Smooth muscle cell (in vitro differentiated cells): ENCODE measurements around the gene LRIF1. TPM values are rescaled to one million over a fixed set of nuclear protein-coding genes. Genes with fewer than 3 reads are reported as not detected.

Experiments
- DNase-seq: peaks from one replicate; lab custom pipeline; 2025; ENCODE audit not compliant: unreplicated experiment; lab: John Stamatoyannopoulos, UW
- H2AFZ ChIP-seq: fragments of 200-600 bp; sonication (generic); 2 replicates; pipeline ENCODE4 v1.6.0; 2016; ENCODE audit warnings: antibody characterized with exemption, low read depth, mild to moderate bottlenecking
- H3F3A ChIP-seq: fragments of 200-600 bp; sonication (generic); 2 replicates; pipeline ENCODE4 v1.6.0; 2017; ENCODE audit warnings: antibody characterized with exemption, low read depth
- H3K27ac ChIP-seq: fragments of 200-600 bp; sonication (generic); 2 replicates; pipeline ENCODE4 v1.5.1; 2016; ENCODE audit warnings: low read depth, mild to moderate bottlenecking
- H3K27me3 ChIP-seq: fragments of 200-600 bp; sonication (generic); 2 replicates; pipeline ENCODE4 v1.6.1; 2016; ENCODE audit warnings: low read depth, mild to moderate bottlenecking
- H3K36me3 ChIP-seq: fragments of 200-600 bp; sonication (generic); 2 replicates; pipeline ENCODE4 v1.5.1; 2016; ENCODE audit warnings: low read depth
- H3K4me1 ChIP-seq: fragments of 200-600 bp; sonication (generic); 2 replicates; pipeline ENCODE4 v1.5.1; 2016; ENCODE audit warnings: low read depth
- H3K4me2 ChIP-seq: fragments of 200-600 bp; sonication (generic); 2 replicates; pipeline ENCODE4 v1.6.0; 2016; ENCODE audit warnings: mild to moderate bottlenecking
- H3K4me3 ChIP-seq: fragments of 200-600 bp; sonication (generic); 2 replicates; pipeline ENCODE4 v1.5.1; 2016; ENCODE audit warnings: mild to moderate bottlenecking
- H3K79me2 ChIP-seq: fragments of 200-600 bp; sonication (generic); 2 replicates; pipeline ENCODE4 v1.6.0; 2016; ENCODE audit warnings: low read depth, mild to moderate bottlenecking
- H3K9ac ChIP-seq: fragments of 200-600 bp; sonication (generic); 2 replicates; pipeline ENCODE4 v1.6.0; 2016; ENCODE audit warnings: low read depth
- H3K9me3 ChIP-seq: fragments of 200-600 bp; sonication (generic); replicated peaks from 2 replicates; pipeline ENCODE4 v1.5.1; 2016; ENCODE audit warnings: low read depth
- H4K20me1 ChIP-seq: fragments of 200-600 bp; sonication (generic); 2 replicates; pipeline ENCODE4 v1.6.0; 2016; ENCODE audit warnings: low read depth
- CTCF ChIP-seq: fragments of 200-600 bp; sonication (generic); IDR thresholded peaks from 2 replicates; pipeline ENCODE4 v1.5.1; 2017; ENCODE audit warnings: borderline replicate concordance, mild to moderate bottlenecking, antibody characterized with exemption; ENCODE audit not compliant: insufficient read depth, poor library complexity, severe bottlenecking
- WGBS: methylation state at CpG from one replicate; pipeline ENCODE4 v1.1.7; 2016; ENCODE audit warnings: low lambda C conversion rate; 5-methylcytosine and 5-hydroxymethylcytosine counted together
- polyA plus RNA-seq: library from polyadenylated mRNA; unstranded; fragments of >200 nt; fragmentation: Nextera tagmentation; extraction: Ambion mirVana; gene quantifications from 2 replicates; pipeline ENCODE4 v1.2.1, GENCODE V29; 2016
- total RNA-seq: library from RNA; depleted of rRNA; stranded (reverse); fragments of >200 nt; gene quantifications from 2 replicates; pipeline ENCODE4 v1.2.3, GENCODE V29; 2014

LRIF1 gene
- total and polyA plus RNA-seq, 2 experiments from 2014 or later = 20.7 to 31.7 TPM

GRCh38 chr1:110918016-110918415, 45.7 kb downstream of the LRIF1 start:
- Histone ChIP-seq H3K4me3 (no peak overlapping the region), H3K36me3 (no peaks in the 10 kb centered on the region), H3K4me2 (no peak overlapping the region), H4K20me1 (no peaks in the 10 kb centered on the region), H3K79me2 (no peaks in the 10 kb centered on the region), H3K9ac (no peak overlapping the region), H3K27me3 (no peaks in the 10 kb centered on the region), H3F3A (no peaks in the 10 kb centered on the region), H3K9me3 (no peaks in the 10 kb centered on the region), H2AFZ (no peak overlapping the region), H3K4me1 (no peaks in the 10 kb centered on the region), H3K27ac (no peak overlapping the region)
- 77% methylated on average over 1 of the region's 1 CpG for WGBS
- no peak for DNase-seq
- TF ChIP-seq CTCF = no peak

- H3K4me3 ChIP-seq = no peak overlapping the region
- no peak overlapping the region for H3K9ac ChIP-seq
- no peak for DNase-seq
- no peaks in the 10 kb centered on the region for H3K9me3 ChIP-seq
- H2AFZ ChIP-seq = peak overlapping the region; percentile 12
- no peaks in the 10 kb centered on the region for H3K4me1 ChIP-seq
- H3F3A ChIP-seq = no peaks in the 10 kb centered on the region
- H3K79me2 ChIP-seq = no peaks in the 10 kb centered on the region
- peak overlapping the region; percentile 21 for H3K4me2 ChIP-seq
- 53% methylated on average over 2 of the region's 2 CpGs for WGBS
- peak overlapping the region; percentile 45 for H3K27ac ChIP-seq
- H4K20me1 ChIP-seq = no peaks in the 10 kb centered on the region
- no peaks in the 10 kb centered on the region for H3K27me3 ChIP-seq
- H3K36me3 ChIP-seq = no peaks in the 10 kb centered on the region
- no peak for TF ChIP-seq CTCF
Observed at GRCh38 chr1:110916669-110917306, 46.9 kb downstream of the LRIF1 start.

- no peaks in the 10 kb centered on the region for H3K36me3 ChIP-seq
- no peaks in the 10 kb centered on the region for H3K4me1 ChIP-seq
- no peaks in the 10 kb centered on the region for H3K79me2 ChIP-seq
- H3F3A ChIP-seq = no peaks in the 10 kb centered on the region
- no peaks in the 10 kb centered on the region for H4K20me1 ChIP-seq
- H3K9ac ChIP-seq = no peak overlapping the region
- no peak for TF ChIP-seq CTCF
- DNase-seq = no peak
- H3K27me3 ChIP-seq = no peaks in the 10 kb centered on the region
- WGBS = 80% methylated on average over 2 of the region's 2 CpGs
- H3K4me2 ChIP-seq = no peak overlapping the region
- H3K27ac ChIP-seq = peak overlapping the region; percentile 45
- peak overlapping the region; percentile 12 for H2AFZ ChIP-seq
- H3K9me3 ChIP-seq = no peaks in the 10 kb centered on the region
- H3K4me3 ChIP-seq = no peak overlapping the region
Observed at GRCh38 chr1:110916274-110916668, 47.5 kb downstream of the LRIF1 start.

- no peak overlapping the region for H2AFZ ChIP-seq
- no peaks in the 10 kb centered on the region for H3F3A ChIP-seq
- 81% methylated on average over 2 of the region's 2 CpGs for WGBS
- no peak for TF ChIP-seq CTCF
- no peaks in the 10 kb centered on the region for H3K4me1 ChIP-seq
- no peaks in the 10 kb centered on the region for H3K27me3 ChIP-seq
- no peaks in the 10 kb centered on the region for H4K20me1 ChIP-seq
- no peak for DNase-seq
- no peaks in the 10 kb centered on the region for H3K79me2 ChIP-seq
- H3K36me3 ChIP-seq = no peaks in the 10 kb centered on the region
- no peak overlapping the region for H3K4me3 ChIP-seq
- H3K9me3 ChIP-seq = no peaks in the 10 kb centered on the region
- H3K9ac ChIP-seq = no peak overlapping the region
- H3K4me2 ChIP-seq = no peak overlapping the region
- no peak overlapping the region for H3K27ac ChIP-seq
Observed at GRCh38 chr1:110915804-110916203, 47.9 kb downstream of the LRIF1 start.
